Measurements from ENCODE around the gene EHMT1.

DNA sequence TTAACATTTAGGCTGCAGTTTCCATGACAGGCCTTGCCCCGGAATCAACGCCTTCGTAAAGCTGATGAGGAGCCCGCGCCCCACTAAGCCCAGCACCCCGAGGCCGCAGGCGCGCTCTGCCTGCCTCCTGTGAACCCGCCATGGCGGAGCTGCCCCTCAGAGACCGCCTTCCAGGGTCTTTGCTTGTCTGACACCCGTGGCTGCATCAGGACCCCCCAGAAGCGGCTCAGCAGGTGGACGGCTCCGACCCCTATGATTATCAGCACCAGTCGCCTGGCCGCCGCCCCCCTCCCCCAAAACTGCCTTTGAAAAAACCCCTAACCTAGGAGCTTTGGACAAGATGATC, 39.6 kb upstream of the EHMT1 start:
- TF ChIP-seq POLR2A (conservative IDR thresholded peaks at IDR 0.05) (no peak), ESRRA (IDR thresholded peaks at IDR 0.05; ENCODE audit: borderline replicate concordance, low read depth) (no peak)
